Gastrocnemius medialis (tissue), 4 donors: ENCODE measurements around the gene TEK. TPM values are rescaled to one million over a fixed set of nuclear protein-coding genes. Genes with fewer than 3 reads are reported as not detected.

ENCODE experiments used
- ATAC-seq, 2 donors: fragments of 150-250 bp; one replicate each; pipeline ENCODE4 v1.9.1; 2016
- DNase-seq, 2 donors: peaks; one replicate each; pipeline ENCODE4 v3.0.0-alpha.2; 2019
- H3K27ac ChIP-seq, 4 donors: fragments of 200-600 bp; sonication (generic); 1 replicate in 1 of 4; 2 replicates in 3 of 4; pipeline ENCODE4 v1.5.1; 2016 to 2018; ENCODE audit warnings: mild to moderate bottlenecking in 2 of 4, moderate library complexity in 1 of 4
- H3K27me3 ChIP-seq, 3 donors: fragments of 200-600 bp; sonication (generic) in 2 of 3; 1 replicate in 1 of 3; 2 replicates in 2 of 3; pipeline versions ENCODE4 v1.5.1 to v1.6.0; 2016 to 2019; ENCODE audit warnings: mild to moderate bottlenecking in 1 of 3, moderate library complexity in 1 of 3
- H3K36me3 ChIP-seq, 2 donors: fragments of 200-600 bp; sonication (generic) in 1 of 2; one replicate each; pipeline ENCODE4 v1.5.1; 2017 to 2018
- H3K4me1 ChIP-seq, 2 donors: fragments of 200-600 bp; sonication (generic) in 1 of 2; one replicate each; pipeline ENCODE4 v1.5.1; 2016 to 2017; ENCODE audit warnings: mild to moderate bottlenecking in 2 of 2
- H3K4me3 ChIP-seq, 4 donors: fragments of 200-600 bp; sonication (generic) in 3 of 4; 1 replicate in 1 of 4; 2 replicates in 3 of 4; pipeline ENCODE4 v1.5.1; 2016 to 2019; ENCODE audit warnings: mild to moderate bottlenecking in 2 of 4
- H3K9me3 ChIP-seq, 3 donors: fragments of 200-600 bp; sonication (generic) in 2 of 3; 1 replicate in 1 of 3; 2 replicates in 2 of 3; pipeline ENCODE4 v1.5.1; 2016 to 2019
- POLR2A ChIP-seq, 2 donors: fragments of 450-650 bp; IDR thresholded peaks; one replicate each; pipeline ENCODE4 v1.6.1; 2017; ENCODE audit warnings: antibody characterized with exemption in 2 of 2, mild to moderate bottlenecking in 2 of 2, moderate library complexity in 2 of 2
- in situ Hi-C, 4 donors: fragments of 200-750 bp; cut with MboI; loops; one replicate each; pipeline versions ENCODE4 v1.15.0 to v1.8.0; 2017; ENCODE audit warnings: low sequenced_read_pairs in 4 of 4
- intact Hi-C: fragments of 100-400 bp; cut with DNase I; formaldehyde crosslinking; loops from one replicate; pipeline ENCODE4 v1.15.1; 2023; ENCODE audit warnings: low total_unique reads
- total RNA-seq, 4 donors: library from RNA; depleted of rRNA; stranded (reverse); fragments of >200 nt; gene quantifications; one replicate each; pipeline versions ENCODE4 v1.1.0 to v1.2.3, GENCODE V29; 2016
- TF ChIP-seq, protein P1 (sequence below), 5 experiments: fragments of 450-650 bp in 3 of 5; fragments of 200-600 bp in 2 of 5; sonication (generic) in 2 of 5; IDR thresholded peaks in 4 of 5; conservative IDR thresholded peaks in 1 of 5; 1 replicate in 4 of 5; 2 replicates in 1 of 5; pipeline ENCODE4 v1.5.1; 2016 to 2019; ENCODE audit warnings: antibody characterized with exemption in 5 of 5, mild to moderate bottlenecking in 3 of 5, moderate library complexity in 3 of 5

Gene TEK
- total RNA-seq, 4 donors from 2014 or later, result 8.1 to 9.0 (median 8.4) TPM

DNA sequence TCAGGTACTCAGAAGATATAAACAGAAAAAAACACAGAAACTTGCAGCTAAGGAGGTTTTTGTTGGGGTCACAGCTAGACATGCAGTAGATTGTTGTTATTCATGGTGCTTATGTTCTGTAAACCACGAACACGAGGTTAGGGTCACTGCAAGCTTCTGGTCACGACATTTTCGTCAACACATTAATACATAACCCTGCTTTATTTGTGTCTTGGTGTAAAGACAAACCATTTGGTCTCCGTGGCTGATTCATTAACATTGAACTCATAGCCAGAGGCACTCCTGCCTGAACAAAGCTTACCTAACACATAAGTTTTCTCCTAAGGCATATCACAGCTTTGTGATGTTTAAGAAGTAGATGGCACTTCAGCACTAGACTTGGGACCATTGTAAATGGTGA lies 16.9 kb downstream of the TEK start:
- ATAC-seq (no peak), DNase-seq (no peak)
- TF ChIP-seq, protein P1, sequence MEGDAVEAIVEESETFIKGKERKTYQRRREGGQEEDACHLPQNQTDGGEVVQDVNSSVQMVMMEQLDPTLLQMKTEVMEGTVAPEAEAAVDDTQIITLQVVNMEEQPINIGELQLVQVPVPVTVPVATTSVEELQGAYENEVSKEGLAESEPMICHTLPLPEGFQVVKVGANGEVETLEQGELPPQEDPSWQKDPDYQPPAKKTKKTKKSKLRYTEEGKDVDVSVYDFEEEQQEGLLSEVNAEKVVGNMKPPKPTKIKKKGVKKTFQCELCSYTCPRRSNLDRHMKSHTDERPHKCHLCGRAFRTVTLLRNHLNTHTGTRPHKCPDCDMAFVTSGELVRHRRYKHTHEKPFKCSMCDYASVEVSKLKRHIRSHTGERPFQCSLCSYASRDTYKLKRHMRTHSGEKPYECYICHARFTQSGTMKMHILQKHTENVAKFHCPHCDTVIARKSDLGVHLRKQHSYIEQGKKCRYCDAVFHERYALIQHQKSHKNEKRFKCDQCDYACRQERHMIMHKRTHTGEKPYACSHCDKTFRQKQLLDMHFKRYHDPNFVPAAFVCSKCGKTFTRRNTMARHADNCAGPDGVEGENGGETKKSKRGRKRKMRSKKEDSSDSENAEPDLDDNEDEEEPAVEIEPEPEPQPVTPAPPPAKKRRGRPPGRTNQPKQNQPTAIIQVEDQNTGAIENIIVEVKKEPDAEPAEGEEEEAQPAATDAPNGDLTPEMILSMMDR (IDR thresholded peaks at IDR 0.05 in 4 of 5, conservative IDR thresholded peaks at IDR 0.05 in 1 of 5), result no peak
- TF ChIP-seq POLR2A (IDR thresholded peaks at IDR 0.05), result no peak
- H3K27ac ChIP-seq, result peak overlapping the region in 2 of 4 donors; percentile 78 to 89
- in situ Hi-C loops, result loop anchor here in 1 of 4 donors (25.0 kb wide), 1 partner anchor 89 kb away; no protein-coding TSS in a partner anchor
- H3K9me3 ChIP-seq, result no peaks in the 10 kb centered on the region
- H3K4me3 ChIP-seq, result no peak overlapping the region
- peaks cover 16 to 26% of the 10 kb centered on the region in 2 donors for H3K4me1 ChIP-seq
- H3K27me3 ChIP-seq, result no peaks in the 10 kb centered on the region
- no peaks in the 10 kb centered on the region for H3K36me3 ChIP-seq
- intact Hi-C loops, result no loop called here

DNA sequence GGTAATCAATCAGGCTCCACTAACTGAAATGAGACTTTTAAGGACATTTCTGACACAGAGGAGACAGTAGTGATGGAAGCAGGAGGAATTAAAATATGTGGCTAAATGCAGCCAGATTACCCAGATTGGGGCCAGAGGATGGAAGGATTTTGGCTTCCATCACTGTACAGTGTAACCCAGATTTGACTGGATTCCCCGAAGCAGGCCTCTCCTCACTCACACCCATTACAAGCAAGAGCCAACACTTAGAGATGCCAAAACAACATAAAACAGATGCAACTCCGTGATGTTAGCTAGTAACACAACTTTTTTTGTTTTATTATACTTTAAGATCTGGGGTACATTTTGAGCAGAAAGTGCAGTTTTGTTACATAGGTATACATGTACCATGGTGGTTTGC lies 17.6 kb downstream of the TEK start:
- Histone ChIP-seq H3K27ac (no peak overlapping the region), H3K4me3 (no peak overlapping the region), H3K27me3 (no peaks in the 10 kb centered on the region), H3K36me3 (no peaks in the 10 kb centered on the region), H3K9me3 (no peaks in the 10 kb centered on the region), H3K4me1 (peaks cover 16 to 26% of the 10 kb centered on the region in 2 donors)
- DNase-seq (no peak), ATAC-seq (no peak)
- TF ChIP-seq POLR2A (IDR thresholded peaks at IDR 0.05), result no peak
- TF ChIP-seq, protein P1 (IDR thresholded peaks at IDR 0.05 in 4 of 5, conservative IDR thresholded peaks at IDR 0.05 in 1 of 5), result no peak
- intact Hi-C loops, result no loop called here
- in situ Hi-C loops, result loop anchor here in 1 of 4 donors (25.0 kb wide), 1 partner anchor 89 kb away; no protein-coding TSS in a partner anchor

DNA sequence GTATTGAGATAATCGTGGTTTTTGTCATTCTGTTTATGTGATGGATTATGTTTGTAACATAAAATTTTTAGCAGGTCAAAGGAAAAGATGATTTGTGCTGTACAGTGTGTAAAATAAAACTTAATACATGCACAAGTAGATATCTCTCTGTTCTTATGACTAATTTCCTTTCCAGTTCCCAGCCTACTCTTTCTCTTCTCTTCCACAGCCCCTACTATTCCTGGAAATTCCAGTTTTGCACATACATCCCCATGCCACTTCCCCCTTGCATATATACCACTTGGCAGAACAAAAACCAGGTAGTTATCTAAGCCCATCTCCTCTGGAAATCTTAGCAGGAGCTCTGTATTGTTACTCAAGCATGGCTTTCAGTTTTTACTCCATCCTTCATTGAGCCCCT lies 20.2 kb downstream of the TEK start:
- in situ Hi-C loops (loop anchor here in 1 of 4 donors (25.0 kb wide), 1 partner anchor 92 kb away; no protein-coding TSS in a partner anchor), intact Hi-C loops (no loop called here)
- DNase-seq (no peak), ATAC-seq (no peak)
- Histone ChIP-seq H3K4me3 (no peak overlapping the region), H3K9me3 (no peaks in the 10 kb centered on the region), H3K4me1 (peaks cover 12 to 22% of the 10 kb centered on the region in 2 donors), H3K27ac (no peak overlapping the region), H3K27me3 (no peaks in the 10 kb centered on the region), H3K36me3 (no peaks in the 10 kb centered on the region)
- TF ChIP-seq, protein P1 (IDR thresholded peaks at IDR 0.05 in 4 of 5, conservative IDR thresholded peaks at IDR 0.05 in 1 of 5), result no peak

DNA sequence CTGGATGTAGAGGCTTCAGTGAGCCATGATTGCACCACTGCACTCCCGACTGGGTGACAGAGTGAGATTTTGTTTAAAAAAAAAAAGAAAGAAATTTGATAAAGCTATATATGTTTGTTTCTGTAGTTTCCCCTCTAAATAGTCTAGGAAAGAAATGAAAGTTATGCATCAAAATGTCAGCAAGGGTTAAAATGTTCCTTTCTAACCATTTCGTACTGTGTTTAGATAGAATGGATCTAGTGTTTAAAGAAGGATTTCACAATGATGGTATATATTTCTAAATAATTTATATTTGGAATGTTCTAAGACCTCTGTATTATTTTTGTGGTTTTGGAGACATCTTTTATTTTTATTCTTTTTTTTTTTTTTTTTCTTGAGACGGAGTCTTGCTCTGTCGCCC lies 22.7 kb downstream of the TEK start:
- TF ChIP-seq, protein P1 (IDR thresholded peaks at IDR 0.05 in 4 of 5, conservative IDR thresholded peaks at IDR 0.05 in 1 of 5), result no peak
- TF ChIP-seq POLR2A (IDR thresholded peaks at IDR 0.05), result no peak
- Histone ChIP-seq H3K4me3 (no peak overlapping the region), H3K27ac (no peak overlapping the region), H3K4me1 (no peaks in the 10 kb centered on the region), H3K9me3 (no peaks in the 10 kb centered on the region), H3K36me3 (no peaks in the 10 kb centered on the region), H3K27me3 (no peaks in the 10 kb centered on the region)
- intact Hi-C loops, result no loop called here
- DNase-seq (no peak), ATAC-seq (no peak)
- in situ Hi-C loops, result loop anchor here in 1 of 4 donors (25.0 kb wide), 1 partner anchor 94 kb away; no protein-coding TSS in a partner anchor

DNA sequence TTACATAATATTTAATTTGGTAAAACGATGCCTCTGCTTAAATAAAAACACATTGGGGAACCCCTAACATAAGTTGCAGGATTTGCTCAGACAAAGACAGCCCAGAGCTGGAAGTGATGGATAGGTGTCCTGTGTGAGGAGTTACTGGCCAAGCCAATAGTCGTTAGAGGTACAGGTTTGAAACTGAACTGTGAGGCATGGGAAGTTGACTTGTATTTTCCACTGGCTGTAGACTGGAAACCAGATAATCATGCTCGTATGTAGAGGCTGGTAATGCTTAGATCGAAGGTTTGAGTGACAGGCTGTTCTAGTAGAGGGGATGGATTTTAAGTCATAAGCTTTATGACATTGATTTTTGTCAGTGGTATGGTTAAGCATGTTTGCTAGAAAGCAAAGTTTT lies 24.8 kb downstream of the TEK start:
- ATAC-seq (no peak), DNase-seq (no peak)
- intact Hi-C loops (no loop called here), in situ Hi-C loops (loop anchor here in 1 of 4 donors (25.0 kb wide), 1 partner anchor 97 kb away; no protein-coding TSS in a partner anchor)
- H3K4me3 ChIP-seq, result no peak overlapping the region
- H3K27me3 ChIP-seq, result no peaks in the 10 kb centered on the region
- no peaks in the 10 kb centered on the region for H3K9me3 ChIP-seq
- H3K36me3 ChIP-seq, result no peaks in the 10 kb centered on the region
- TF ChIP-seq, protein P1 (IDR thresholded peaks at IDR 0.05 in 4 of 5, conservative IDR thresholded peaks at IDR 0.05 in 1 of 5), result no peak
- TF ChIP-seq POLR2A (IDR thresholded peaks at IDR 0.05), result no peak
- H3K4me1 ChIP-seq, result no peaks in the 10 kb centered on the region
- H3K27ac ChIP-seq, result no peak overlapping the region
